Activated CD4-positive, alpha-beta T cell treated with anti-CD3 and anti-CD28 coated beads, Interleukin-2, amount 50 U/mL, for 16 hours (primary cell): ENCODE results near the gene MLPH.

Source experiments
- DNase-seq: peaks from one replicate; pipeline ENCODE4 v3.0.0-alpha.2; 2020

Gene MLPH

DNA sequence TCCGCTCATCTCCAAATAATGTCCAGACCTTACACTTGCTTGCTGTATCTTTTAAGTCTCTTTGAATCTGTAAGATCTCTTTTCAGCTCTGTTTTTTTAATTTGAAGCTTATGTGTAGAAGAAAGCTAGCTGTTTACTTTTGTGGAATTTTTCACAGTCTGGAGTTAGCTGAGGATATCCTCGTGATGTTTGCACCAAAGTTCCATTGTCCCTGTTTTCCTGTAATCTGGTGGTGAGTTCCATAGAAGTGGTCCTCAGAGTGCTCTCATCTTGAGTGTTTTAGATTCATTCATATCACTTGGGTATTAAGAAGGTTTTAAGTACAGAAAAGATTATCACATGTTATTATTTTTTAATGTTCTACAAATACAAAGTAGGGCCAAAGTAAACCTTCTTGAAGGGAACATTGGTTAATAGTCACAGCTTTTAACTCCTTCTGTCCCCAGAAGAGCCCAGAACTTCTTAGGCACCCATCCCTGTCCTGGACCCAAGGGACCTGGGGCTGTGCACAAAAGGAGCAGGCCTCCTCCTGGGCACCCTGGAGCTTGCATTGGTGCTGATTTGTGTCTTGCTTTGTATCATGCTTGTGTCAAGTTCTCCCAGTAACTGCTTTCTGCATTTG lies 15.0 kb downstream of the MLPH start:
- DNase-seq = no peak

DNA sequence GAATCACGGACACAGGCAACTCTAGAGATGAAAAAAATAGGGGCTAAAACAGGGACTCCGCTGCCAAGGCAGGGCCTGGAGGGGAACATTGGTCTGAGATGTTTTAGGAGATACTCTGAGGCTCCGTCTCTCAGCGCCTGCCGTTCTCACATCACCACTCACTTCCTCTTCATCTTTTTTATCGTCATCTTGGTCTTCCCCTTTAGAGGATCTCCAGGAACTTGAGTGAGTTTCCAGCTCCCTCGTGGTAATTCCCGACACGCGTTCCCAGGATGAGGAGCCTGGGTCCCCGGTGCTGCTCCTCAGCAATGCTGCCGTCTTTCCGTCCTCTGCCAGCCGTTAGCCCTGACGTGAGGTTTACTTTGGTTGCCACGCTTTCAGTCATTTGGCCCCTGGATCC lies 16.1 kb downstream of the MLPH start:
- no peak for DNase-seq

DNA sequence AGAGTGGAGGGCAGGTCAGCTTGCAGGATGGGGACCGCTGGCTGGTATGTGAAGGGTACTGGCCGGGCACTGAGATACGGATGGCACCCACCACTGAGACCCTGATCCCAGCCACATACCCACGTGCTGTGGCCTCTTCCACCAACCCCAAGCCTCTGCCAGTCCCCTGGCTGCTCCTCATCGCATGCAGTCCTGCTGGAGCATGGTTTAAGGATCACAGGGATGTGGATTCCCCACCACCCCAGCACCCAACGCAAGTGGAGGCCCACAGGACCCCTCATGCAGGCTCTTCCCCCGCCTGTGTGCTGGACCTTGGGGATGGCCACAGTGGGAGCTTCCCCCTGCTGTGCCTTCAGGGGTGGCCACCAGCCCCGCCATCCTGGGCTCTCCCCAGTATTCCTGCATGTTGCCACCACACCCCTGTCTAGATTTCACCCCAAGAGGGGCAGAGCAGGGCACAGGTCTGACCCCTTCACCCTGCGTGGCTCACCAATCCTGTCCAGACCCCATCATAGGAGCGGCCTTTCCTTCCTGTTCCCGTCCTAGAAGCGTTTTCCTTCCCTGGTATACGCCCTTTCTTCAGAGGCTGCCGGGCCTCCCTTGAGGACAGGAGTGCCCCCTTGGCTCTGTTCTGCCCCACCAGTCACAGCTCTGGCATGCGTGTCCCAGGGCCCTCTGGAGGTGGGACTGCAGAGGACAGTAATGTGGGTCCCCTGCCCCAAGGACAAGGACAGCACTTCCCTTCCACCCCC lies 18.3 kb downstream of the MLPH start:
- no peak for DNase-seq

DNA sequence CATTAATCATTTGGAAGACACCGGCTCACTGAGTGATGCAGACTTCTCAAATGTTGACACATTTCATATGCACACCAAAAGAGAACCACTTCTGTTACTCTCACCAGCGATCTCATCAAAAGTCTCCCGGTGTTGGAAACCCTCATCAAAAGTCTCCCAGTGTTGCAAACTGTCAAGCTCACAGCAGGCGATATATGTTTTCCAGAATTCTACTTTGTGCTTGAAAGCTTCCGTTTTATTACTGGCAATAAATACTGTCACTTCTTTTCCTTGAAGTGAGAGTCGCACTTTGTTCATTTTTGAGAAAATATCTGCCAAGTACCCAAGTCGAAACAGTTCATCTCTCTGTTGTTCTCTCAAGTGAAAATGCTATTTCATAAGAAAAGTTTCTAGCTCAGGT lies 20.5 kb downstream of the MLPH start:
- DNase-seq = no peak

DNA sequence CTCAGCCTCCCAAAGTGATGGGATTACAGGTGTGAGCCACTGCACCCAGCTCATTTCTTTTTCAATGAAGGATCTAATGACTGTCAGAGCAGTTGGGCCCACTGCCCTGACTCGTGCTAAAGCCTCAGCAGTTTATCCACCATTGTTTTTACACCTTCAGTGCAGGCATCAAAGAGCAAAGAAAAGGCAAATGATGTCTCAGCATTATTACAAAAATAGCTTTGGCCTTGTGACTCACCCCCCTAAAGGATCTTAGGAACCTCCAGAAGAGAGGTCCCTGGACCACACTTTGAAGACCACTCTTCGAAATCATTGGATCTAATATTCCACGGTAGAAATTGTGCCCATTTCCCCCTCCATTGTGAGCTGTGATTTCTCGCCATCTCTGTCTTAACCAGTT lies 21.3 kb downstream of the MLPH start:
- DNase-seq = no peak

DNA sequence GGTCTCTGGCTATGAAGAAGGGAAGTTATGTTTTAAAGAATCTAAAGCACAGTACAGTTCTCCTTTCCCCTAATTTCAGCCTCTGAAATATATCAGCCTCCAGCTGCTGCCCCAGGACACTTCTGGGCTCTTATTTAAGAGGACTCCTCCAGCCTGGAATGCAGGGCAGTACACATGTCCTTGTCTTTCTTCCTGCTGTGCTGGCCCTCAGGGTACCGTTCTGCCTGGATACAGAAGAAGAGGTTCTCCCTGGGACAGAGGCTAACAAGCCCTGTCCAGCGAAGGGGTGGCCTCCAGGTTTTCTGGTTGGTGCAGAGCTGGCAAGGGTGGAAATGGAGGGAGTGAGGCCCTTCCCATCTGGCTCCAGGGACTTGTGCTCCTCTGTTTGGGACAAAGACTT lies 22.1 kb downstream of the MLPH start:
- no peak for DNase-seq

DNA sequence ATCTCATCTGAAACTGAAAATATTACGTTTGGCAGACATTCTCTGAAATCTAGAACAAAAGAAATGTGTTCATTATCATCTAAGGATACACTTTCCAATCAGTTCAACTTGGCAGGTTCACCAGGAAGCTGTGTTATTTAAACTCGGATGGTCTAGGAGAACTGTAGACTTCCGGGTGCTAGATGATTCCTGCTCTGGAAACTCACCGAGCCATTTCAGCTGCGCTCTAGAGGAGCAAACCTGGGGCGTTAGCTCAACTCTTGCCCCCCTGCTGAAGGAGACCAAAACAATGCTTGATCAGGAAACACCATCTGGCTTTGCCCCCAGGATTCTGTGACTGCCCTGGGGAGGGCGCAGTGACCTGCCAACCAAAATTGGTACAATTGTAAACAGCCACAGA lies 22.9 kb downstream of the MLPH start:
- no peak for DNase-seq

DNA sequence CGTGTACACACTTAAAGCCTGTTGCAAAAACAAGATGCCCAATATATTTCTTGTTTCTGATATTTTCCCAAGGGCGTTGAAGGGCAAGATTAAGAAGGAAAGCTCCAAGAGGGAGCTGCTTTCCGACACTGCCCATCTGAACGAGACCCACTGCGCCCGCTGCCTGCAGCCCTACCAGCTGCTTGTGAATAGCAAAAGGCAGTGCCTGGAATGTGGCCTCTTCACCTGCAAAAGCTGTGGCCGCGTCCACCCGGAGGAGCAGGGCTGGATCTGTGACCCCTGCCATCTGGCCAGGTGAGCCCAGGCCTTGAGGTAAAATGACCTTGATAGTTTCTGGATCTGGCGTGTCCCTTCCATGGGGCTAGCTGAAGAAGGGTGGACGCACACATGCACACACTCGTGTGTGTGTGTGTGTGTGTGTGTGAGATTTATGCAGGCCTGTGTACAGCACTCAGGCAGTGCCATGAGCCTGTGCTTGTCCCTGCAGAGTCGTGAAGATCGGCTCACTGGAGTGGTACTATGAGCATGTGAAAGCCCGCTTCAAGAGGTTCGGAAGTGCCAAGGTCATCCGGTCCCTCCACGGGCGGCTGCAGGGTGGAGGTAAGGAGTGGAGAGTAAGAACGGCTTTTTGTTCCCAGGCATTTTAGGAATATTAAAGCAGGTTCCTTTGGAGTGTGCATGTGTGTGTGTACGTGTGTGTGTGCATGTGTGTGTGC lies 23.6 kb downstream of the MLPH start:
- DNase-seq = no peak

DNA sequence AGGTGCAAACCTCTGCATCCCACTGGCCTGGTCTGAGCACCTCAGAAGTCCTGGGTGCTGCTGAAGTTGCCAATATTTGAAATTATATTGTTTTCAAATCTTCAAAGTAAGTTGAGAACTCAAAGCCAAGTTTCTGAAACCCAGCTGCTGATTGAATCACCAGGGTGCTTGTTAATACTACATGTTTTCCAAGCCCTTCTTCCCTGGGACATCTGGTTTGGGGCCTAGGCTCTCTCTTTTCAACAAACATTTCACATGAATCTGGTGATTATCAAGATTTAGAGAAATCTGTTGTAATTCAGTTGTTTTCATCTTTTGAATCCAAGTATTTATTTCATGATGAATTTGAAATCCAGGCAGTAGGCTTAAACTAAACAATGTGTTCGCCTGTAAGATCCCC lies 24.4 kb downstream of the MLPH start:
- DNase-seq = no peak

DNA sequence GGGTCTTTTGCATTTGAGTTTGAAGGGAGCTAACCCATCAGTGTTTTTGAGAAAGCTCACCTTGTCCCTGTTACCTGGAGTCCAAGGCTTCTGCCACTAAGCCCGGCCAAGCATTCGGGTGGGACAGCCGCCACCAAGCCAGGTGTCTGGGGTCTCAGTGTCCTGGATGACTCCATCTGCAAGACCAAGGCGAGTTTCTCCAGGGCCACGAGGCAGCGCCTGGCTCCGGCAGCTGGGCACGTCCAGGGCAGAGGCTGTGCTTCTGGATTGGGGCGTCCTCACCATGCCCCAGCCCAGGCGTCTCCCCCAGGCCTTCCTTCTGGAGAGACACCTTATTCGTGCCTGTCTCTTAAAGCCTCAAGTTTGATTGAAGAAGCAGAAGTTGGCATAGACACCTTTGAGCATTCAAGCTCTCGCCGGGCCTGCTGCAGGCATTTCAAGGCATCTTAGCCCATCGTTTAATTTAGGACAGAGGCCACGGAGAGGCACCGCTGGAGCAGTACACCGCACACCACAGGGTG lies 24.9 kb downstream of the MLPH start:
- DNase-seq = no peak

DNA sequence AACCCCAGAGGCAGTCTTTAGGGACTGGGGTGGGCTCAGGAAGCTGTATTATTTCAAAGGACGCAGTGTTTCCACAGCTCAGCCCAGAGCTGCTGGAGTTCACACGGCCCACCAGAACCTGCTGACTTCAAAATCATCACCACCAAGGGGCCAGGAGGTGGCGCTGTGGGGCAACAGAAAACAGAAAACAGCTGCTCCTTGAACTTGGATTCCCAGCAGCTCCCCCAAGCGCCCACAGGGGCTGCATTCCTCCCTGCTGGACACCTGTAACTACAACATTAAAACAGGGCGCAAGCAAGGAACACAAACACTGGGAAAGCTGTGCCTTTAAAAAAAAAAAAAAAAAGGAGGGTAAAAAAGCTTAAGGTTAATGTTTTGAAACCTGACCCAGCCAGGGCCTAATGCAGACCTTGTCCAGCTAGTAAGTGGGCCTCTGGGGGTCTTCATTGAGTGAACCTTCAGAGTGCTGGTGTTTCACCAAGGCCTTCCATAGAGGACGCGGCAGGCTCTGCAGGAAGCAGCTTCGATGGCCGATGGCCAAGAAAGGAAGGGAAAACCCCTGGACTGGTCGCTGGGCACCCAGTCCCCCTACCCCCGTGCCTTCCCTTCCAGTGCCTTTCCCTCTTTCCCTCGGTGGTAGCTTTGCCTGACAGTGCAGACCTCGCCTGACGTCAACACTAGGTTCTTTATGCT lies 25.9 kb downstream of the MLPH start:
- peak; percentile 80 for DNase-seq

DNA sequence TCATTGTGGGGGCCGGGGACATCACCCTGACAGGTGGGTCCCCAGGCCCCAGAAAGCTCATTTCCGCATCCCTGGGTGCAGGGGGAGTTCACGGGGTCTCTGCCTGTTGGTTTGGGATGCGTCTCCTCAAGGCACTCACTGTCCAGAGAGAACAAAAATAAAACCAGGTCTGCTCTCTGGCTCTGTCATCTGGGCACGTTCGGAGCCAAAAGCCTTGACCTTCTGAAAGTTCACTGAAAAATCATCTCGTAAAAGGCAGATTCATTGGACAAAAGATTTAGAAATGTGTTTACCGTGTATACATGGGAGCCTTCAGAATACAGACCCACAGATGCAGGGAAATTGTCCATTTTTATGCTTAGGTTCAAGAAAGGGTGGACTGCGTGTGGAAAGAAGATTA lies 26.6 kb downstream of the MLPH start:
- DNase-seq = no peak

DNA sequence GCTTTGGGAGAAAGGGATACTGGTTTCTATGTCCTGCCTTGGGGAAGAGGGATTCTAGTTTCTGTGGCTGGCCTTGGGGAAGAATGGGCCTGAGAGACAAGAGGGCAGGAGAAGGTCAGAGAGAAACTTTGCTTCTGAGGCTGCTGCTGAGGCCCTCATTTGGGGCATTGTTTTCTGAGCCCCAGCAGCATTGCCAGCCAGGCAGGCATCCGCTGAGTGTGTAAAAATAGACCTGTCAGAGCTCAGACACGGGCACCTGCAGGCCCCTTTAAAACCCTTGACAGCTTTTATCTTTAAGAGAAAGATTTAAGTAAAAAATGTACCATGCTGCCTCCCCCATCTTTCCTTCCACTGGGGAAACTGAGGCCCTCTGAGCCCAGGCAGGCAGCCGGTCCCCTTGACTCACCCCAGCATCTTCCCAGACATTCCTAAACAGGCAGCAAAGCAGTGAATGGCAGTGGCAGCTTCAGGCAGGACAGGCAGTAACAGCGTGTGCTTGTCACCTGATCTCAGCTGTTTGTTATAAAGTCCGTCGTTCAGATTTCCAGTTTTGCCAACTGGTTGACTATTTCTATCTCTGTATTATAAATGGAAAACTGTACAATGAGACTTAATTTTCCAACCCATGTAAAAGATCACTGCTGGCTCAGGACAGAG lies 27.6 kb downstream of the MLPH start:
- no peak for DNase-seq

DNA sequence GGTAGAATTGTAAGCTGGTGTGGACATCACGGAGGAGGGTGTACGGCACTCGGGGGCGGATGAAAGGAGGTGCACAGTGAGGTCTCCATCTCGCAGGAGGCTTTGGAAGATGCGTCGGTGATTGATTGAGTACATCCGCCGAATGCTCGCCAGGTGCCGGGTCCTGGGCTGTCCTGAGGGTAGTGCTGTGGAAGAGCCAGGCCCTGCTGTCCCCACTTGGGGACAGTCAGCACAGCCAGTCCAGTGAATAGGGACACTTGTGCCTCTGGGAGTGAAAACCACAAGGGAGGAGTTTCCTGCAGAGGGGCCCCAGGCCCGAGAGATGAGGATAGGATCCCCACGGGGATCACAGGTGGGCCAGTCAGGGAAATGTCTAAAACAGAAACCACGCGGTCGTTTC lies 28.1 kb downstream of the MLPH start:
- DNase-seq = no peak

DNA sequence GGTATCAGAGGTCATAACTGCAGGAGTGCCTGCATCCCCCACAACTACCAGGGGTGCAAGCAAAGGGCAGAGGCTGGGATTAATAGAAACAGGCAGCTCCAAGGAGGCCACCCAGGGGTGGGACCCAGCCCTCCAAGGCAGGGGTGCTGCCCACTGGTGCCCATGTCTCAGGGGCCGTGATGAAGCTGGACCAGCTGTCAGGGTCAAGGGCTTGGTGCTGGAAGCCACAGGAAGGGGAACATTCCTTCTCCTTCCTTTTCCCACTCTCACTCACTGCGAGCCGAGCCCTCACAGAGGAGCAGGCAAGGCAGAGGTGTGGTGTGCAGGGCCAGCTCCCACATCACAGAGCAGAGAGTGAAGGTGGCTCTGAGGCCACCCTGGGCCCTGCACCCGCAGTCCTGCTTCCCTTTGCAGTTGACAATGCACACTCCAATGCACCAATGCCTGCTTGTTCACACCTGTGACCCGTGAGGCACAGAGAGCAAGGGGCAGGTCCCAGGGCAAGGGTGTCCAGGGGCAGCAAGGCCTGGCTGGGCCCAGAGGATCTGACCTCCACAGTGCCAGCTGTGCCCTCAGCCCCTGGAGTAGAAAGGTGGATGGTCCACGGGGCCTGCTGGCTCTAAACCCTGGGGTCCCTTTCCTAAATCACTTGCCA lies 28.7 kb downstream of the MLPH start:
- DNase-seq = no peak

DNA sequence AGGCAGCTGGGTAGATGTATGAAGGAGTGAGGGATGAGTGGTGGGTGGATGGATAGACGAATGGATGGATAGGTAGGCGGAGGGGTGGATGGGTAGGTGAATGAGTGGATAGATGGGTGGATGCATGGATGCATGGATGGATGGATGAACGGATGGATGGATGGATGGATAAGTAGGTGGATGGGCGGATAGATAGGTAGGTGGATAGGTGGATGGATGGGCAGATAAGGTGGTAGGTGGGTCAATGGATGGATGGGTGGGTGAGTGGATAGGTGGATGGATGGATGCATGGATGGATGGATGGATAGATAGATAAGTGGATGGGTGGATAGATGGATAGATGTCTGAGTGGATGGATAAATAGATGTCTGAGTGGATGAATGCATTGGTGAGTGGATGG lies 30.1 kb downstream of the MLPH start:
- DNase-seq = no peak

DNA sequence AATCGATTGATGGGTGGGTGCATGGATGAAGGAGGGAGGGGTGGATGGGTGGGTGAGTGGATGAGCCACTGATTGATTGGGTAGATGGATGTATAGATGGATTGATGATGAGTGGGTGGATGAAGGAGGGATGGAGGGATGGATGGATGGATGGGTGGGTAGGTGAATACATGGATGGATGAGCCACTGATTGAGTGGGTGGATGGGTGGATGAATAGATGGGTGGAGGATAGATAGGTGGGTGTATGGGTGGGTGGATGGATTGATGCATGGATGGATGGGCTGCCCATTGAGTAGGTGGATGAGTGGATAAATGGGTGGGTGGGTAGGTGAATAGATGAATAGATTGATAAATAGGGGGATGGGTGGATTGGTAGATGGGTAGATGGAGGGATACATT lies 30.9 kb downstream of the MLPH start:
- DNase-seq = no peak

DNA sequence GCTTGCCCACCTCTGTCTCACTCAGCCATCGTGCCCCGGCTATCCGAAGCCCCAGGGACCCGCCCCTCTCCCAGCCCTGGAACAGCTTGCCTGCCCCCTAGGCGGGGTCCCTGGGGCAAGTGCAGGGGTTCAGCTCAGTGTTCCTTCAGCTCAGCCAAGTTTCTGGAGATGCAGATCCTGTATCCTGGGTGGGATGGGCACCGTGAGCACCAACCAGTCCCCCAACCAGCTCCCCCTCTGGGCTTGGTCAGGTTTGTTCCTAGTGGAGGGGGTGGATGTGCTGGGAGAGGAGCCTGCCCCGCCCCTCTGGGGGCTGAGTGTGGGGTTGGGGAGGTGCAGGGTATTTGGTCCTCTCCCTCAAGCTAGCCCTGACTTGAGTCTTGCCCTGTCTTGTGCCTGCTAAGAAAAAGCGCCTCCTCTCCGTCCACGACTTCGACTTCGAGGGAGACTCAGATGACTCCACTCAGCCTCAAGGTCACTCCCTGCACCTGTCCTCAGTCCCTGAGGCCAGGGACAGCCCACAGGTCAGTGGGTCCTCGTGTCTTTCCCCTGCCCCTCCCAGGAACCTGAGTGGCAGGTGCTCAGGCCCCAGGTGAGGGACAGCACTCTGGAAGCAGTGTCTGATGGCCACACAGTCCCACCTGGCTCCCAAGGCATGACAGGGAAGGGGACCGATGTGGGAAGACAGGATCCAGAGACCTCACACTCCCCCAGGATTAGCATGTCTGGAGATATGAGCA lies 32.6 kb downstream of the MLPH start:
- no peak for DNase-seq

DNA sequence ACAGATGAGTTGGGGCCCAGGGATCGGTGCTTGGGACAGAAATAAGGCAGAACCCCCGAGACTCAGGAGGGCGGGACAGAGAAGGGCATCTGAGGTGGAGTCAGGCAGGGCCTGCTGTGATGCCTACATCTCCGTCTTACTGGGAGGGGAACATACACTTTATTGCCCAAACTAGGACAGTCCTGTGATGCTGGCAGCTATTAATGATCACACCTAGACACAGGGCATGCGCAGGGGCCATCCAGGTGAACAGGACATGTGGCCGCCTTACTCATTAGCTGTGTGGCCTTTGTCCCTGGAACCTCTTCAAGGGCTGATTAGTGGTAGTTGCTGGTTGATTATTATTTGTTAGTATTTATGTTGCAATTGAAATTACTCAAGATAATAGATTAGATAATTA lies 33.2 kb downstream of the MLPH start:
- DNase-seq = no peak

DNA sequence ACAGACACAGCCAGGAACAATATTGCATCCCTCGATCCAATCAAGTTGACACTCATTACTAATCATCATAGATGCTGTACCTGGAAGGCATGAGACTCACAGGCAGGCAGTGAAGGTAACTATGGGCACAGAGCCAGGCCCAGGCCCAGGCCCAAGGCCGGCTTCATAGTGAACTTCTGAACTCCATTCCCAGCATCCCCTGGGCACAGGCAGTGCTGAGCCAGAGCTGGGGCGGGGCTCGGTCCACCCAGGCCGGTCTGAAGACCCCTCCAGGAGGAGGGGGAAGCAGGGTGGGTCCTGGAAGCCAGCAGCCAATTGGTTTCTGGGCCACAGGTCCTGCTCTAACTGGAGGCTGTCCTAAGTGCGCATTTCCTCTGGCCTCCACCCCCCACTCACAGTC lies 37.6 kb downstream of the MLPH start:
- DNase-seq = no peak

DNA sequence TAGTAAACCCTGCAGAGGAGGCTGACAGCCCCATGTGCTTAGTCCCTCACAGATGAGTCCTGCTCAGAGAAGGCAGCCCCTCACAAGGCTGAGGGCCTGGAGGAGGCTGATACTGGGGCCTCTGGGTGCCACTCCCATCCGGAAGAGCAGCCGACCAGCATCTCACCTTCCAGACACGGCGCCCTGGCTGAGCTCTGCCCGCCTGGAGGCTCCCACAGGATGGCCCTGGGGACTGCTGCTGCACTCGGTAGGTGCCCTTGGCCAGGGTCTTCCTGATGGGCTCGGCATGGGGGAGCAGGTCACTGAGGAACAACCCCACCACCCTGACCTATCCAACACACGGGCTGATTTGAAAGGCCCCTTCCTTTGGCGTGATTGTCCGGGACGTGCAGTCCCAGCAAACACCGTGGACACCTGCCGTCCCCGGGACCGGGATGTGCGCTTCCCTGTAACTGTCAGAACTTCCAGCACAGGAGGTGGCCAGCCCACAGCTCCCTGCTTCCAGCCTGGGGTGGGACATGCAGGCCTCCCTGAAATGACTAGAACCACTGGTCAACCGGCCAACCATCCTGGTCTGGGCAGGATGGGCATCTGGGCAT lies 38.6 kb downstream of the MLPH start:
- DNase-seq = no peak
